Measurements from ENCODE around the gene RNF213.

RNF213 gene

DNA sequence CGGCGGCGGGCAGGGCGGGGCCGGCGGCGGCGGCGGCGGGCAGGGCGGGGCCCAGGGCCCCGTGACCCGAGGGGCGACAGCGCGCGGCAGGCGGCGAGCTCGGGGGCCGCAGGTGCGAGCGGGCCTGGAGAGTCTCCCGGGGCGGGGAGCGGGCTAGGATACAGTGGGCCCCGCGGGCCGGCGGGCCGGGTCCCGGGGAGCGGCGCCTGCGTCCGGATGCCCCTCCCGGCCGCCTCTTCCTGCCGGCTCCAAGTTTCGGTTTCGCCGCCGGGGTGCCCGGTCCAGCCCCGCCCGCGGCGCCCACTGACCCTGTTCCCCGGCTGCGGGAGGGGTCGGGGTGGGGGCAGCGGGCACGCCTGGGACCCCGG lies at the start of gene RNF213:
TSS of gene RNF213 (plus strand) at position 62 of the 368 bp plus-strand sequence. CDS start 2,830 bp downstream, outside the sequence.
- peak; percentile 53 for DNase-seq

DNA sequence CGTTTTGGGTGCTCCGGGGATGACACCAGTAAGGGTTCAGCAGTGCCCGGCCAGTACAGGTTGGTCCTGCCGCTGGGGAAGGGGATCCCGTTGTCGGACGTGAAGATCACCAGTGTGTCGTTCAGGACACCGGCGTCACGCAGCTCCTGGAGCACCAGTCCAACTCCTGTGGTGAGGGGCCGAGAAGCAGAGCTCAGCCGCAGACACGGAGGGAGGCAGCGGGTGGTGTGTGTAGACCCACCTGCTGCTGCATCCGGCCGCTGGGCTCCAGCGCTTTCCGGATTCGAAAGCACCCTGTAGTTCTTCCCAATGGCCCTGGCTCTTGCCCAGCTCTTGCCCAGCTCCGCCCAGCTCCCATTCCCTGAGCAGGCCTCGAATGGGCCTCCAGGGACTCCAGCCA lies 48.5 kb upstream of the RNF213 start:
- DNase-seq, result no peak

DNA sequence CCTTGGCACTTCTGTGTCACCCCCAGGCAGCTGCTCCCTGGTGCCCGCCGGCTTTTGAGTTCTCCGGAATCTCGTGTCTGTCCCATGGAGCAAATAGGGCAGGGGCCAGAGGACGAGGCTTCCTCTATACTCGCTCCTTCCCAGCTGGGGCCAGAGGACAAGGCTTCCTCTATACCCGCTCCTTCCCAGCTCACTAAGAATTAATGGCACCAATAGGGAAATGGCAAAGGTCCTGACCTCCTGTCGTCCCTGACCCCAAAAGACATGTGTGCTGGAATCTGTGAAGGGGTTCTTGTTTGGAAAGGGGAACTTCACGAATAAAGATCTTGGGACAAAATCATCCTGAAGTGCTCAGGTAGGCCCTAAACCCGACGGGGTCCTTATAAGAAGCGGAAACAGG lies 48.1 kb upstream of the RNF213 start:
- no peak for DNase-seq

DNA sequence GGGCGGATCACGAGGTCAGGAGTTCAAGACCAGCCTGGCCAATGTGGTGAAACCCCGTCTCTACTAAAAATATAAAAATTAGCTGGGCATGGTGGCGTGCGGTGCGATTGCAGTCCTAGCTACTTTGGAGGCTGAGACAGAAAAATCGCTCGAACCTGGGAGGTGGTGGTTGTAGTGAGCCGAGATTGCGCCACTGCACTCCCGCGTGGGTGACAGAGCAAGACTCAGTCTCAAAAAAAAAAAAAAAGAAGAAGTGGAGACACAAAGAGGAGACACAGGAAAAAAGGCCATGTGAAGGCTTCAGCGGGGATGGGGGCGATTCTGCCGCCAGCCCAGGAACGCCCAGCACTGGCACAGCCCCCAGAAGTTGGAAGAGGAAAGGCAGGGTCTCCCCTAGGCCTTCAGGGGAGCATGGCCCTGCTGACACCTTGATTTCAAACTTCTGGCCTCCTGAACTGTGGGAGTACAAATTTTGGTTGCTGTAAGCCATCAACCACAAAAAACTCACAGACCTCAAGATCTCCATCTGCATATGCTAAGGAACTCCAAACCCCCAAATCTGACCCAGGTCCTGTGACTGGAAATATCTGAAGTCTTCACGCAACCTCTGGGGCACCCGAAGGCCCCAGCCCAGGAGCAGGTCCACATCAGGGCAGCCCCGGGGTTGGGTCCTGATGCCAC lies 47.5 kb upstream of the RNF213 start:
- no peak for DNase-seq

DNA sequence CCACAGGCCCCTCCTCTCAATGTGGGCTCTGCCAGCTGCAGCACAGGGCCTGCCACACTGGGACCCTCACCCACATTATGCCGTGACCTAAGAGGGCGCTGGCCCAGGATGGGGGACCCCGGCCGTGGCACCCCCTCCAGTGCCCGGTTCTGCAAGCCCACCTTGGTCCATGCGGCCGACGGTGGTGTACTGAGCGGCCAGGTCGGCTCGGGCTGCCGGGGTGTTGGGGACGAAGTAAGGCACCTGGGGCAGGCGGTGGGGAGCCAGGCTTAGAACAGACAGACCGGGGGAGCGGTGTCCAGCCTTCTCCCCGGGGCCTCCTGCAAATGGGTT lies 47.0 kb upstream of the RNF213 start:
- no peak for DNase-seq

DNA sequence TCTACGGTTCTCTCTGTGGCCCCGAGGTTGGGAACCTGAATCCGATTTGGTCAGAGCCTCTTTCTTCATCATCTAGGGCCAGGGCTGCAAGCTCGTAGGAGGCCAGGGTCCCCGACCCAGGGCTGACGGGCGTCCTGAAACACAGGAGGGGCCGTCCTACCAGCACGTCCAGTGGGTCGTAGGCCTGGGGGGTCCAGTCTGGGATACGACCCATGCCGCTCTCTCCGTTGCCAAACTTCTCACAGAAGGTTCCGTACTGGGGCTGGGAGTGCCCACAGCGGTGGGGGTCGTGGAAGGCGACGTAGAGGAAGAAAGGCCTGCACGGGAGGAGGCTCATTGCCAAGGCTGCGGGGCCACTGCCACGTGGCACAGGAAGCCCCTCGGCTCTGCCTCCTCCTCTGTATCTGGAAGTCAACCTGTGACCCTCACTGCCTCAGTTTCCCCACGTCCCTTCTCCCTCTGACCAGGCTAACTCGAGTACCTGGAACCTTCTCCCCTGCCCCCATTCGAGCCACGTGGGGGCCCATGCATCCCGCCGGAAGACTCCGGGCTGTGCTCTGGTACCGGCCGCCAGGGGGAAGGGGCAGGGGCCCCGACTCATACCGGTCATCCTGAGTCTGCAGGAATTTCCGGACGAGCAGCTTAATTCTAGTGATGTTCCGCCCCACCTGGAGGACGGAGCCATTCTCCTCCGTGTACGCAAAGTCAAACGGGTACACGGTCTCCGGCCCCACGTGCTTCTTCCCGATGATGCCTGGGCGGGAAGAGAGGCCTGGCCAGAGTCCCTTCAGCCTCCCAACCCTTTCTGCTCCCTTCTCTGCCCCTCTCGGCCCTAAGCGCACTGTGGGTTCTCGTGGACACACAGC lies 46.4 kb upstream of the RNF213 start:
- no peak for DNase-seq

DNA sequence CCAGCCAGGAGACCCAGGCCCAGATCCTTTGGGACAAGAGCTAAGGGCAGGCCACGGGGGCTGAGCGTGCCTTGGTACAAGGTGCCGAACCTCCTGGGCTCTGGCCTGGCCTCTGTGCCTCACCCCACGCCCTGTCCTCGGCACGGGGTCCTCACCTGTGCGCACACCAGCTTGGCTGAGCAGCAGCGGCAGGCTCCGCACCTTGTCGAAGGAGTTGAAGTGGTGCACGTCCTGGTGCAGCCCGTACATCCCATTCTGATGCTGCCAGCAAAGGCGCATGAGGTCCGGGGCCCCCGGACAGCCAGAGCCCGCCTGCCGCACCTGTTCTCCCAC lies 45.8 kb upstream of the RNF213 start:
- no peak for DNase-seq

DNA sequence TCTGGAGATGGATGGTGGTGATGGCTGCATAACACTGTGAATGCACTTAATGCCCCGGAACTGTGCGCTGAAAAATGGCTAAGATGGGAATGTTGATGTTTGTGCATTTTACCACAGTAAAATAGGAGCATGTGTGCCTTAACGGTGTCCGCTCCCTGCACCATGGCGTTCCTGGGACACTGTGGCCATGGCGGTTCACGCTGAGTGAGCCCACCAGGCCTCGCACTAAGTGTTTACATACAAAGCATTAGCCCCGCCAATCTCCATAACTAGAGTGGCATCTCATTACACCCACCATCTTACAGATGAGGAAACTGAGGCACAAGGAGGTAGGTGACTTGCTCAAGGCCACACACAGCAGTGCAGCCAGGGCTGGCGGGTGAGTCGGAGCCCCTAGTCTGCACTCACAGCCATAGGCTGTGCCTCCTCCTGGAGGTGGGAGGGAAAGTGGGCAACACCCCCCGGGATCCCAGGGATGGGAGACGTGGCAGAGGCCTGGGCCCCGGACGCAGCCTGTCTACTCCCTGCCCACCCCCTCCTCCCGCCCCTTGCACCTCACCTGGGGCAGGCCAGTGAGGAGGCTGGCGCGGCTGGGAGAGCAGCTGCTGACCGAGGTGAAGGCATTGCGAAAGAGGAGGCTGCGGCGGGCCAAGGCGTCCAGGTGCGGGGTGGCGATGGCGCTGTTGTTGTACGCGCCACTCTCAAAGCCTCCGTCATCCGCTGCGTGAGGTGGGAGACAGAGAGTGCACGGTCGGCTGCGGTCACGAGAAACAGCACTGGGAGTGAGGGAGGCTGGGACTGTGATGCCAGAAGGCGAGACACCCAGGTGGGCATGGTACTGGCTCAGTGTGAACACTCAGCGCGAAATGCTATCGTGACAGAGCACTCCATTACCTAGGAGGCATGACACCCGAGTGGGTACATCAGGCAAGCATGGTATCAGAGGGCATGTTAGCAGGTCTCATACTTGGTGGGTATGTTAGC lies 43.9 kb upstream of the RNF213 start:
- no peak for DNase-seq

DNA sequence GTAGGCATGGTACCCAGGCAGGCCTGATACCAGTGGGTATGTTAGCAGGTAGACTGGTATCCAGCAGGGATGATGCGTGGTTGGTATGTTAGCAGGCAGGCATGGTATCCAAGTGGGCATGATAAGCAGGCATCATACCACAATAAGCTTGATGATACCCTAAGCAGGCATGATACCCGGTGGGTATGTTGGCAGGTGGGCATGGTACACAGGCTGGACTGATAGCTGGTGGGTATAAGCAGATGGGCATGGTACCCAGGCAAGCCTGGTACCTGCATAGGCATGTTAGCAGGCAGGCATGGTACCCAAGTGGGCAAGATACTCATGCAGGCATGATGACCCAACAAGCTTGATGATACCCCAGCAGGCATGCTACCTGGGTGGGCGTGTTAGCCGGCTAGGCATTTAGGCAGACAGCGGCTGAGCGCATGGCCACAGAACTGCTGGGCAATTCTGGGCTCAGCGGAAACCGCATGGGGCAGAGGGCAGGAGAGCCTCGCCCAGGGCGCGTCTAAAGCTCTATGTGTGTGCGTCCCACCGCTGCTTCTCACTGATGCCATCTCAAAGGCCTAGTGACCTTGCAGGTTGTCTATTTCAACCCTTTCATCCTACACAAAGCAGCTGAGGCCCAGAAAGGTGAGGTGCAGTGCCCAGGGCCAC lies 42.8 kb upstream of the RNF213 start:
- no peak for DNase-seq

DNA sequence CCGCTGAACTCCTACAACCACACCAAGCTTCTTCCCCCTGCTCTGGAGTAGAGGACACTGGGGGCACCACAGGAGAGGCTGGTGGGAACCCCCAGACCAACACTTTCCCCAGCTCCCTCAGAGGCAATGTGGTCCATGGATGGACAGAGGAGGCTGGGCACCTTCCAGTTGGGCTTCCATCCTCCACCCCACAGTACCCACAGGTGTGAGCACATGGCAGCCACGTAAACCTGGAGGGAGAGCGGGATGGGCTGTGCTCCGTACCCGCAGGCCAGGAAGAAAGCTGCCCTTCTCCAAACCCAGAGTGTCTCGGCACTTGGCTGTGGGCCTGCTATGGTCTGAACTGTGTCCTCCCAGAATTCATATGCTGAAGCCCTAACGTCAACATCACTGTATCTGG lies 42.3 kb upstream of the RNF213 start:
- no peak for DNase-seq

DNA sequence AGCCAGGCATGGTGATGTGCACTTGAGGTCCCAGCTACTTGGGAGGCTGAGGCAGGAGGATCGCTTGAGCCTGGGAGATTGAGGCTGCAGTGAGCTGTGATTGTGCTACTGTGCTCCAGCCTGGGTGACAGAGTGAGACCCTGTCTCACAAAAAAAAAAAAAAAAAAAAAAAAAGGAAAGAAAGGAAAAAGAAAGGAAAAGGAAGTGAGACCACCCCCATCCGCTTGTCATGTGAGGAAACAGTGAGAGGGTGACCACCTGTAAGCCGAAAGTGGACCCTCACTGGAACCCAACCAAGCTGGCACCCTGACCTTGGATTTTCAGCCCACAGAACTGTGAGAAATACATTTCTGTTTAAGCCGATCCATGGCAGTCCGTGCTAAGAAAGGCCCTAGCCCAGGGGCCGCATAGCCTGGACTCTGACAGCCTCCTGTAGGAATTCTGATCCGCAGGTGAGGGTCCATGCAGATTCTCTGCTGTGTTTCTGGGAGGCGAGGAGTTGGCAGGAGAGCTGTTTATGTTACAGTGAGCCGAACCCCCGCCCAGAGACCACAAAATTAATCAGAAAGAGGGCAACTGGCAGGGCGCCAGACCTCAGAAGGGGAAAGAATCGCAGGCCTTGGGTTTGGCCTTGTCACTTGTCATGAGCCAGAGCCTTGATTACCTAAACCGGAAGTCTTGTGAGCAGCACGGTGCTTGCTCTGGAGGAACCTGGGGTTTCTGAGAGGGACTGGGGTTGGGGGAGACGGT lies 41.5 kb upstream of the RNF213 start:
- DNase-seq, result peak; percentile 70

DNA sequence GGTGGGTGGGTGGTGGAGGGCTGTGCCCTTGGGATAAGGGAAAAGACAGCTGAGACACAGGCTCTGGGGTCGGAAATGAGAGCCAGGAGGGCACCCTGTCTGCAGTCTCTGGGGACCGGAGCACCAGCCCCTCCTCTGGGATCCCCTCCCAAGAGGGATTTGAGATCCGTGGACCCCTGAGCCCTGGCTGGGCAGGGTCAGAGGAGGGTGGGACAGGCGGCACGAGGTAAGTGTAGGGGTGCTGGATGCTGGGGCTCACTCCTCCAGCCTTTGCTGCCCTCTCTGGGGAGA lies 40.9 kb upstream of the RNF213 start:
- DNase-seq, result no peak

DNA sequence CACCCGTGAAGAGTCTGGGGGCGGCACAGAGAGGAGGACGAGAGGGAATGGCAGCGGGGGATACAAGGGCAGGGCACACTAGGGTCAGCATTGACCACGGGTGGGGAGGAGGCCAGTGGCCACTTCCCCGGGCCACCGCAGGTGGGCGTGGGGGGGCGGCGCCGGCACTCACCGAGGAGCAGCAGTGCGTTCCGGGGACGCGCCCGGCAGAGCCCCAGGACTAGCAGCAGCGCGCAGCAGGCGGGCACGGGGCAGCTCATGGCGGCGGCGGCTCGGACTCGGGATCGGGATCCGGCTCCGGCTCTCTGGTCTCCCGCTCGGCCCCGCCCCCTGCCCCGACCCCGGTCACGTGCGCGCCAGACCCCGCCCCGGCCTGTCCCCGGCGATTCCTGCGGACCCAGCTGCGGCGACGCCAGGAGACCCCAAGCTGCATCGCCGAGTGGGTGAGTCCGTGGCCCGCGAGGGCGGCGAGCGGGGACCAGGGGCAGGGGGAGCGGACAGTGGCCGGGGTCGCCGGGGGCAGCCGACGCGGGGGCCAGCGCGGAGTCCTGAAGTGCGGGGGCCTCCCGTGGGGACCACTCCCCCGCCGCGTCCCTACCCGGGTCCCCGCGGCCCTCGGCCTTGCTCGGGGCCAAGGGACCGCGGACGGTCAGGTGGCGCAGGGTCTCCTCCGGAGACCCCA lies 40.5 kb upstream of the RNF213 start, which contains the start of the genes SGSH and SLC26A11:
TSS of gene SGSH (minus strand) at position 280 of the 682 bp plus-strand sequence. CDS start at position 260, 20 bp downstream.
TSS of gene SLC26A11 (plus strand) at position 374 of the 682 bp plus-strand sequence. CDS start 1,134 bp downstream, outside the sequence.
- peak; percentile 65 for DNase-seq

DNA sequence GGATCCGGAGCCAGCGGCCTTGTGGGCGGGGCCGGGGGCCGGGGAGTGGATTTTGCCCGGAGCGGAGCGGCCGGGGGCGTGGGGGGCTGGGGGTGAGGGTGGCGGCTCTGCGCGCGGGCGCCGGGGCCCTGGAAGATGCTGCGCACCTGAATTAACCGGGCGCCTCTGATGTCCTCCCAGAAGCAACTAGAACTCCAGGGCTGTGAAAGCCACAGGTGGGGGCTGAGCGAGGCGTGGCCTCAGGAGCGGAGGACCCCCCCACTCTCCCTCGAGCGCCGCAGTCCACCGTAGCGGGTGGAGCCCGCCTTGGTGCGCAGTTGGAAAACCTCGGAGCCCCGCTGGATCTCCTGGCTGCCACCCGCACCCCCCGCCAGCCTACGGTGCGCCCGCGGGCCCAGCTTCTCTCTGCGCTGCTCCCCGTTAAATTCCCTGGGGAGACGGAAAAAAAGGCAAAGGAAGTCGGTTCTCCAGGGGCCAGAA lies 39.9 kb upstream of the RNF213 start:
- peak; percentile 18 for DNase-seq

DNA sequence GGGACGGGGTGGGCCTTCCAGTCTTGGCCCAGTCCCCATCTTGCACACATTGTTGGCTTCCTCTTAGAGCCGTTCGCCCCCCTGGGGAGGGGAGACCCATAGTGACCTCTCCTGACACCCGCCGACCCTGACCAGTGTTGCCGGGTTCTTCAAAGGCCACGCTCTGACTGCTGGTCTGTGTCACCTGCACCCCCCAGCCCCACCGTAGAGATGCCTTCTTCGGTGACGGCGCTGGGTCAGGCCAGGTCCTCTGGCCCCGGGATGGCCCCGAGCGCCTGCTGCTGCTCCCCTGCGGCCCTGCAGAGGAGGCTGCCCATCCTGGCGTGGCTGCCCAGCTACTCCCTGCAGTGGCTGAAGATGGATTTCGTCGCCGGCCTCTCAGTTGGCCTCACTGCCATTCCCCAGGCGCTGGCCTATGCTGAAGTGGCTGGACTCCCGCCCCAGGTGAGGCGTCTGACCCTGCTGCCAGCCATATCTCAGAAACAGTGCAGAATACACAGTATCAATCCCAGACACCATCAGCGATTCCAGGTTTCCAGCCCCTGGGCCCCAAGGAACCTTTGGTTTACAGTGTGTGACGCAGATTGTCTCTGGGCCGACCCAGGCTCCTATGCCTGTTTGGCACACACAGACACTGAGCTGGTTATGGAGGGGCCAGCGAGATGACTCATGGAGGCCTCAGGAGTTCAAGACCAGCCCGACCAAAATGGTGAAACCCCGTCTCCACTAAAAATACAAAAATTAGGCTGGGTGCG lies 39.1 kb upstream of the RNF213 start:
- no peak for DNase-seq

DNA sequence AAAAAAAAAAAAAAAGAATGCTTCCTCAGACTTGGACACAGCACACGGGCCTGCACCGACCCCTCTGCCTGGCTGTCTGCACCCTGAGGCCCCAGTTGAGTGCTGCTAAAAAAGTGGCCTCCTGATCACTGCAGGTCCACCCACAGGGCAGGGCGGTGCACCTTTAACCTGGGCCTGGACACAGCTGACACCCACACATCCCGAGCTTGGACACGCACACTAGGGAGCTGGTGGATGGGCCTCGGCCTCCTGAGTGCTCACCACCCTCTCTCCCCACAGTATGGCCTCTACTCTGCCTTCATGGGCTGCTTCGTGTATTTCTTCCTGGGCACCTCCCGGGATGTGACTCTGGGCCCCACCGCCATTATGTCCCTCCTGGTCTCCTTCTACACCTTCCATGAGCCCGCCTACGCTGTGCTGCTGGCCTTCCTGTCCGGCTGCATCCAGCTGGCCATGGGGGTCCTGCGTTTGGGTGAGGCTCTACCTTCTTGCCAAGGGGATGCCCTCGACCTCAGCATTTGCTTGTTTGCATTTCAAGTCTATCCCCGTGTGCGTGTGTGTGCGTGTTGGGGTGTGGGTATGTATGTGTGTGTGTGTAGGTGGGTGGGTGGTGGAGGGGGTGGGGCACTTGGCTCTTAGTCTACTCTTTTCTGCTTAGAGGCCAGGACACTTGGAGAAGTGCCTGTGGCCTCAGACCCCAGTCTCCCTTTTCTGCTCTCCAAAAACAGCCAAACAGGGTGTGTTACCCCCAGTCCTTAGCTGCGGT lies 38.1 kb upstream of the RNF213 start:
- DNase-seq, result no peak

DNA sequence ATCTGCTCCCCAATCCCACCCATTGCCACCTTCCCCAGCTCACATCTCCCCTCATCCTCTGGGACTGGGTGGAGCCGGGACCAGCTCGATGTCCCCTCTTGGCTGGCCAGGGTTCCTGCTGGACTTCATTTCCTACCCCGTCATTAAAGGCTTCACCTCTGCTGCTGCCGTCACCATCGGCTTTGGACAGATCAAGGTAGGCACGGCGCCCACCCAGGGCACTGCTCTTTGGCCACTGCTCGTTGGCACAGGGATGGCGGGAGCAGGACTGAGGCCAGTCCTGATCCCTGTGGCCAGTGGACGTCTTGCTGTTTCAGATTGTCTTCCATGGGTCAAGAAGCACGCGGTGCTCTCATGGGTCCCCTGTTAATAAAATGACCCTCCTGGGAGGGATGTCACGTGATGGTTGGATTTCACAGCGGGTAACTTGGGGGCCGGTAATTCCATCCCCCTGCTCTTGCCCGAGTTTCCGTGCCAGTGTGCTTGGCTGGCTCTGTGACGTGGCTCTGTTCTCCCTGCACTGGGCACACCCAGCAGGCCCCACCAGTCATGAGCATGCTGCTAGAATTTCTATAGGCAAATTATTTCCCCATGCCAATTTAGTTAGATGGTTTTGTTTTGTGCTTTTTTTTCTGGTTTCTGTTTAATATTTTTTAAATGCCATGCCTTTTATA lies 37.4 kb upstream of the RNF213 start:
- DNase-seq, result no peak

DNA sequence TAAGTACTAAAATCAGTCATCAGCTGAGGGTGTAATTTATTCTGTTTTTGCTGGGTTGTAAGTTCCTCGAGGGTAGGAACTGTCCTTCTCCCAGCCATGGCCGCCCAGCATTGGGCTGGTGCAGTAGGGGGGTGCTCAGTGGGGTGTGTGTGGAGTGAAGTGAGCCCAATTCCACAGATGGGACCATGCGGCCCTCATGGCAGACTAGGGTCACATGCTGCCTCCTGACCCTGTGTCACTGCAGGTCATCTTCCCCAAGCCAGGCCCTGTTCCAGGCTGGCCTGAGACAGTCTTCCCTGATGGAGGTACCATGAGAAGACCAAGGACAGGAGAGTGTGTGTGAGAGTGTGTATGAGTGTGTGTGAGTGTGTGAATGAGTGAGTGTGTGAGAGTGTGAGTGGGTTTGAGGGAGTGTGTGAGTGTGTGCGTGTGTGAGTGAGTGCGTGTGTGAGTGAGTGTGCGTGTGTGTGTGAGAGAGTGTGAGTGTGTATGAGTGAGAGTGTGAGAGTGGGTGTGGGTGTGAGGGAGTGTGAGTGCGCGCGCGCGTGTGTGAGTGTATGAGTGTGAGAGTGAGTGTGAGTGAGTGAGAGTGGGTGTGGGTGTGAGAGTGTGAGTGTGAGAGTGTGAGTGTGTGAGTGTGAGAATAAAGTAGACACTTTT lies 36.7 kb upstream of the RNF213 start:
- DNase-seq, result no peak

DNA sequence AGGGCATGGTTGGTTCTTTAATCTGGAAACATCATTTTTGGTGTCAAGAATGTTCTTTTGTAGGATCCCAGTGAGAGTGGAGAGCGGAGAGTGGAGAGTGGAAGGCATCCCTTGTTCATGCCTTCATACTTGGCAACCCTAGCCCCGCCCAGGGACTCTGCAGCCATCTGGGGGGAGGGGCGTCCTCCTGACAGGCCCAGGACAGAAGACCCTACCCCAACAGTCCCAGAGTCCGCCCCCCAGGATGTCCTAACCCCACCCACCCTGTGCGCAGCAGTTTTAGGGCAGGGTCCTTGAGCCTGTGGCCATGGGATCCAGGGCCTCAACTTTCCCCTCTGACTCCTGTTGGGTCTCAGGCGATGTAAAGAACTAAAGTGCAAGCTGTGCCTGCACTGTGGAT lies 36.0 kb upstream of the RNF213 start:
- DNase-seq, result no peak

Measured in NCI-H2171 treated with DMSO at 0.1 percent for 48 hours (cell line).